K562 (cell line): ENCODE data around the gene ARL6IP6.

Experiments
- NFRKB ChIP-seq: fragments of 450-650 bp; IDR thresholded peaks from 2 replicates; pipeline ENCODE4 v1.6.1; 2016; ENCODE audit warnings: low read depth
- SMARCB1 ChIP-seq: IDR thresholded peaks from 2 replicates; pipeline ENCODE4 v1.6.1; 2011; ENCODE audit warnings: improper control_type of control experiment, low read depth; ENCODE audit not compliant: insufficient read length

- TF ChIP-seq SMARCB1 (no peak), NFRKB (no peak)
These were observed 22.4 kb downstream of the ARL6IP6 start for GRCh38 chr2:152740743-152741328.
